Panc1 (cell line): ENCODE measurements around the gene CCL25. TPM values are rescaled to one million over a fixed set of nuclear protein-coding genes. Genes with fewer than 3 reads are reported as not detected.

Experiments
- ATAC-seq: fragments of 200-7000 bp; cut with Tn5 transposase; 2 replicates; pipeline ENCODE4 v1.9.1; 2020; ENCODE audit warnings: mild to moderate bottlenecking, moderate library complexity
- BruUV-seq: library from RNA; stranded (reverse); fragments of 400-500 nt; replicated peaks from 2 replicates; lab custom pipeline; 2021; lab: Mats Ljungman, UMichigan
- CTCF ChIA-PET: fragments of 300-600 bp; sonication (Branson Sonifier 250); formaldehyde crosslinking; loops from one replicate; lab custom pipeline; 2022; ENCODE audit warnings: antibody characterized with exemption; lab: Charles Lee
- POLR2A ChIA-PET: fragments of 300-600 bp; sonication (Branson Sonifier 250); formaldehyde crosslinking; loops from one replicate; lab custom pipeline; 2022; ENCODE audit warnings: antibody characterized with exemption; lab: Charles Lee
- DNase-seq: peaks from one replicate; pipeline ENCODE4 v3.0.0-alpha.2; 2010; ENCODE audit warnings: low read depth, low spot score
- H3K27ac ChIP-seq: 2 replicates; pipeline ENCODE4 v1.5.1; 2011; ENCODE audit warnings: mild to moderate bottlenecking, low read length, inconsistent platforms
- H3K27me3 ChIP-seq: fragments of 200-500 bp; sonication (Bioruptor generic); 2 replicates; pipeline ENCODE4 v1.6.0; 2014; ENCODE audit warnings: low read length, inconsistent platforms; ENCODE audit not compliant: control insufficient read depth, insufficient read depth
- H3K36me3 ChIP-seq: fragments of 200-500 bp; sonication (Bioruptor generic); 2 replicates; pipeline ENCODE4 v1.5.1; 2014; ENCODE audit warnings: inconsistent platforms, mild to moderate bottlenecking, low read length, moderate library complexity; ENCODE audit not compliant: control insufficient read depth, insufficient read depth
- H3K4me1 ChIP-seq: 2 replicates; pipeline ENCODE4 v1.5.1; 2011; ENCODE audit warnings: inconsistent platforms, mild to moderate bottlenecking, low read length, moderate library complexity; ENCODE audit not compliant: control insufficient read depth, insufficient read depth
- H3K4me3 ChIP-seq, 2 experiments: 2 replicates each; pipeline ENCODE4 v1.5.1; 2011 to 2012; ENCODE audit warnings: low read depth in 2 of 2, low read length in 2 of 2, mild to moderate bottlenecking in 2 of 2, inconsistent platforms in 1 of 2, moderate library complexity in 1 of 2
- H3K9me3 ChIP-seq: fragments of 200-500 bp; sonication (Bioruptor generic); 2 replicates; pipeline ENCODE4 v1.5.1; 2014; ENCODE audit warnings: low read depth, mild to moderate bottlenecking, inconsistent platforms, low read length, moderate library complexity; ENCODE audit not compliant: control insufficient read depth, insufficient read depth
- CTCF ChIP-seq: fragments of 450-650 bp; IDR thresholded peaks from 2 replicates; pipeline ENCODE4 v1.5.1; 2017; ENCODE audit warnings: mild to moderate bottlenecking
- POLR2AphosphoS5 ChIP-seq: IDR thresholded peaks from 2 replicates; pipeline ENCODE4 v1.6.1; 2012; ENCODE audit warnings: mild to moderate bottlenecking, low read depth, low read length, moderate library complexity
- REST ChIP-seq, 2 experiments: IDR thresholded peaks; 2 replicates each; pipeline ENCODE4 v1.6.1; 2011 to 2012; ENCODE audit warnings: low read depth in 2 of 2, control low read depth in 1 of 2, low read length in 1 of 2, mild to moderate bottlenecking in 1 of 2, moderate library complexity in 1 of 2; ENCODE audit not compliant: insufficient read depth in 1 of 2
- SIN3A ChIP-seq: IDR thresholded peaks from 2 replicates; pipeline ENCODE4 v1.6.1; 2012; ENCODE audit warnings: low read depth, mild to moderate bottlenecking, low read length, moderate library complexity, borderline replicate concordance; ENCODE audit not compliant: insufficient read depth
- TCF7L2 ChIP-seq: IDR thresholded peaks from 2 replicates; pipeline ENCODE4 v1.6.1; 2011; ENCODE audit warnings: mild to moderate bottlenecking, low read depth, low read length, inconsistent platforms
- in situ Hi-C: cut with HindIII; loops from 2 replicates; pipeline ENCODE4 v1.10.0; 2016; ENCODE audit warnings: low sequenced_read_pairs, low pct_unique_long_range_greater_than_20kb
- intact Hi-C: fragments of 100-400 bp; cut with micrococcal nuclease; formaldehyde crosslinking; loops from one replicate; pipeline ENCODE4 v1.10.0; 2022; ENCODE audit not compliant: unreplicated experiment
- total RNA-seq: library from RNA; stranded (reverse); gene quantifications from one replicate; pipeline ENCODE4 v1.2.1, GENCODE V29; 2021; ENCODE audit not compliant: unreplicated experiment

The CCL25 gene
- total RNA-seq, 1 experiment from 2014 or later: not detected

GRCh38 chr19:8081569-8082550 is 29.3 kb downstream of the CCL25 start:
- ChIA-PET CTCF (no interaction called here), POLR2A (interaction anchor here (0.6 kb wide), 1 partner anchor 76 kb away, joined by 3 read pairs; no protein-coding TSS in a partner anchor)
- in situ Hi-C loops (no loop called here), intact Hi-C loops (no loop called here)
- peaks cover 8% of the 10 kb centered on the region; the same call in 1 of the 2 replicates for H3K4me1 ChIP-seq
- TF ChIP-seq POLR2AphosphoS5: no peak
- no peak for TF ChIP-seq TCF7L2
- TF ChIP-seq CTCF: no peak
- TF ChIP-seq REST (IDR thresholded peaks at IDR 0.05; ENCODE audit: insufficient read depth in 1 of 2, low read depth in 2 of 2, low read length in 1 of 2): no peak
- TF ChIP-seq SIN3A: no peak
- no peak overlapping the region for H3K27ac ChIP-seq
- H3K4me3 ChIP-seq: no peak overlapping the region
- ATAC-seq: no peak
- DNase-seq: no peak
- BruUV-seq: no TSS peak
- H3K27me3 ChIP-seq: no peaks in the 10 kb centered on the region
- no peaks in the 10 kb centered on the region for H3K9me3 ChIP-seq
- H3K36me3 ChIP-seq: no peaks in the 10 kb centered on the region

DNA sequence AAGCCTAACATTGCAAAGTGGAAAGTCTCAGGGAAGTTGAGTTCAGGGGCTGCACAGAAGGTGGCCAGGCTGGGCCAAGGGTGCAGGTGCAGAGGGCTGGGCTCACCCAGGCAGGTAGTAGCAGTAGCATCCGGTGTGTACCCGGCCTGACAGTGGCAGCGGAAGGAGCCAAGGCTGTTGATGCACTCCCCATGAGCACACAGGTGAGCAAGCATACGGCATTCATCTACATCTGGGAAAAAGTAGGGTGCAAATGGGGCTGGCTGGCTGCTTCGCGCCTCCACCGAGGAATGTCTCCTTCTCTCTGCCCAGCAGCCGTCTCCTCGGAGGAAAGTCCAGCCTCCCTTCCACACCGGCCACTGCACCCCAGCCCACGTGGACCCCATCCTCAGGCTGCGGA is 30.6 kb downstream of the CCL25 start:
- no TSS peak for BruUV-seq
- DNase-seq (no peak), ATAC-seq (no peak)
- no peaks in the 10 kb centered on the region for H3K36me3 ChIP-seq
- intact Hi-C loops (no loop called here), in situ Hi-C loops (no loop called here)
- H3K9me3 ChIP-seq: no peaks in the 10 kb centered on the region
- no peak overlapping the region for H3K27ac ChIP-seq
- no peak overlapping the region for H3K4me3 ChIP-seq
- no peak for TF ChIP-seq REST (IDR thresholded peaks at IDR 0.05; ENCODE audit: insufficient read depth in 1 of 2, low read depth in 2 of 2, low read length in 1 of 2)
- no peak for TF ChIP-seq TCF7L2
- TF ChIP-seq SIN3A: no peak
- TF ChIP-seq POLR2AphosphoS5: no peak
- TF ChIP-seq CTCF: no peak
- H3K27me3 ChIP-seq: no peaks in the 10 kb centered on the region
- ChIA-PET POLR2A (no interaction called here), CTCF (no interaction called here)
- peaks cover 8% of the 10 kb centered on the region; the same call in 1 of the 2 replicates for H3K4me1 ChIP-seq
